SU-DHL-6 (cell line): ENCODE data around the gene CHRNA4.

Experiments
- EZH2phosphoT487 ChIP-seq: fragments of 200-600 bp; sonication (generic), shearing (Covaris generic); conservative IDR thresholded peaks from 2 replicates; pipeline ENCODE4 v1.6.1; 2018; ENCODE audit warnings: mild to moderate bottlenecking, antibody characterized with exemption, low read length, moderate library complexity, mixed read lengths
- TF ChIP-seq, protein P1 (sequence below): fragments of 200-600 bp; sonication (generic); IDR thresholded peaks from one replicate; pipeline ENCODE4 v1.5.1; 2017; ENCODE audit warnings: antibody characterized with exemption, mild to moderate bottlenecking, low read length, moderate library complexity; ENCODE audit not compliant: insufficient read depth, poor library complexity, severe bottlenecking

DNA sequence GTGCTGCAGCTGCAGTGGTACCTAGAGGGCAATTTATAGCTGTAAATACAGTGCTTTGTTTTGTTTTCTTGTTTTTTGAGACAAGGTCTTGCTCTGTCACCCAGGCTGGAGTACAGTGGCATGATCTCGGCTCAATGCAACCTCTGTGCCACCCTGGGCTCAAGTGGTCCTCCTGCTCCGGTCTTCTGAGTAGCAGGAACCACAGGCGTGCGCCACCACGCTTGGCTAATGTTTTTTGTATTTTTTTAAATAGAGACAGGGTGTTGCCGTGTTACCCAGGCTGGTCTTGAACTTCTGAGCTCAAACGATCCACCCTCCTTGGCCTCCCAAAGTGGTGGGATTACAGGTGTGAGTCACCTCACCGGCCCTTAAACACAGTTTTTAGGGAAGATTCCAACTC is 26.8 kb downstream of the CHRNA4 start:
- TF ChIP-seq, protein P1, sequence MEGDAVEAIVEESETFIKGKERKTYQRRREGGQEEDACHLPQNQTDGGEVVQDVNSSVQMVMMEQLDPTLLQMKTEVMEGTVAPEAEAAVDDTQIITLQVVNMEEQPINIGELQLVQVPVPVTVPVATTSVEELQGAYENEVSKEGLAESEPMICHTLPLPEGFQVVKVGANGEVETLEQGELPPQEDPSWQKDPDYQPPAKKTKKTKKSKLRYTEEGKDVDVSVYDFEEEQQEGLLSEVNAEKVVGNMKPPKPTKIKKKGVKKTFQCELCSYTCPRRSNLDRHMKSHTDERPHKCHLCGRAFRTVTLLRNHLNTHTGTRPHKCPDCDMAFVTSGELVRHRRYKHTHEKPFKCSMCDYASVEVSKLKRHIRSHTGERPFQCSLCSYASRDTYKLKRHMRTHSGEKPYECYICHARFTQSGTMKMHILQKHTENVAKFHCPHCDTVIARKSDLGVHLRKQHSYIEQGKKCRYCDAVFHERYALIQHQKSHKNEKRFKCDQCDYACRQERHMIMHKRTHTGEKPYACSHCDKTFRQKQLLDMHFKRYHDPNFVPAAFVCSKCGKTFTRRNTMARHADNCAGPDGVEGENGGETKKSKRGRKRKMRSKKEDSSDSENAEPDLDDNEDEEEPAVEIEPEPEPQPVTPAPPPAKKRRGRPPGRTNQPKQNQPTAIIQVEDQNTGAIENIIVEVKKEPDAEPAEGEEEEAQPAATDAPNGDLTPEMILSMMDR, result no peak
- TF ChIP-seq EZH2phosphoT487, result no peak
